GM06990 (cell line): ENCODE results near the gene CCDC33.

Experiments used
- DNase-seq: peaks from one replicate; pipeline ENCODE4 v3.0.0-alpha.2; 2011; ENCODE audit not compliant: insufficient read length; ENCODE audit errors: extremely low read depth
- H3K27me3 ChIP-seq: replicated peaks from 2 replicates; pipeline ENCODE4 v1.6.0; 2011; ENCODE audit warnings: low read length; ENCODE audit not compliant: control insufficient read depth, insufficient read depth
- H3K36me3 ChIP-seq: 2 replicates; pipeline ENCODE4 v1.5.1; 2011; ENCODE audit warnings: low read length; ENCODE audit not compliant: control insufficient read depth, insufficient read depth
- H3K4me3 ChIP-seq: replicated peaks from 2 replicates; pipeline ENCODE4 v1.5.1; 2011; ENCODE audit warnings: low read depth, mild to moderate bottlenecking, control low read depth, low read length
- CTCF ChIP-seq: IDR thresholded peaks from 2 replicates; pipeline ENCODE4 v1.5.1; 2011; ENCODE audit warnings: low read length, control low read depth, mild to moderate bottlenecking, inconsistent platforms; ENCODE audit not compliant: insufficient read depth, poor library complexity, severe bottlenecking

Gene CCDC33

DNA sequence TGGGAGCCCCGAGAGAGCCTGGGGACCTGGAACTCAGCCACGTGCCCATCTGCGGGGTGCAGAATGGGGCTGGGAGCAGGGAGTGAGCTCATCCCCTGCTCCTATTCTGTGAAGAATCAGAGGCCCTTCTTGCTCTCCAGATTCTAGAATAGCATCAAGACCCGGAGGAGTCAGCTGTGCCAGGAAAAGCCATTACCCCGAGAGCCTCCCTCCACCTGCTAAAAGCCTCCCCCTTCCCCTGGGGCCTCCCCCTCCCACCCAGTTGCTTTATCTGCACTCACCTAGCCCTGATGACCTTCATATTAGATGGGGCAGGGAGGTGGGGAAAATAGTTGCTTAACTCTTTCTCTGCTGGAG lies 23.1 kb downstream of the CCDC33 start:
- no peak for DNase-seq

DNA sequence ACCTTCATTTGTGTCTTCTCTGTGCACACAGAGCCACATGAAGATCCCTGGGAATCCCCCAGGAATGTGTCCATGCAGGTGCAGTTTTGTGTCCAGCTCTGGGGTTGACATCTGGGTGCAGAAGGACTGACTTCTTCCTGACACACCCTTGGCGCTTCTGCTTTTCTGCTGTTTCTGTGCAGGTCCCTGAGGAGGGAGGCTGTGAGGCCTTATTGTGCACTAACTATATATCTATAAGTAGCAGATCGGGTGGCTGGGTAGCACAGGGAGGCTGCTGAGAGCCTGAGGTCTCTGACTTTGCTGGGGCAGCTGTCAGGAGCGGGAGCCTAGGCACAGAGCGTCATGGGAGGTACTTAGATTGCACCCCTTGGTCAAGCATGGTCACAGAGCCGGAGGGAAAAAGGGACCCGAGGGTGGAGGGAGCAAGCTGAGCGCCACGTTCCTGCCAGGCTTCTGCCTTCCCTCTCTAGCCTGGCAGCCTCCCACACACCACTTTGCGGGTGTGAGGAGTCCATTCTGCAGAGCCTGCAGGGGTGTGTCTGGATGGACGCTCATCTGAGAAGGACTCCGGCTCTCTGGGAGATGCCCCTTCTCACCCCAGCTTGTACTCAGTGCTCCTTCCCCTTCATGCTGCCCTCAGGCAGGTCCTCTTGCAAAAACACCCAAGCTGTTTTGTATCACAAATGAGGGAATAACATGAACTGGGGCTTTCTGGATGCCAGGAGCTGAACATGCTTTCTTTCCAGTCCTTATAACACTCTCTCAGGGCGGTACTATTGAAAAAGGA lies 23.9 kb downstream of the CCDC33 start:
- no peak for TF ChIP-seq CTCF
- Histone ChIP-seq H3K27me3 (peaks cover 2% of the 10 kb centered on the region), H3K4me3 (no peak overlapping the region), H3K36me3 (no peaks in the 10 kb centered on the region)
- no peak for DNase-seq

More for the DNA sequence above, 23.1 kb downstream of the CCDC33 start:
- H3K27me3 ChIP-seq = peaks cover 2% of the 10 kb centered on the region
- TF ChIP-seq CTCF = no peak
- no peaks in the 10 kb centered on the region for H3K36me3 ChIP-seq
- no peak overlapping the region for H3K4me3 ChIP-seq

- H3K27me3 ChIP-seq = peaks cover 2% of the 10 kb centered on the region
- no peak for DNase-seq
Measured at GRCh38 chr15:74261041-74261440, 24.9 kb downstream of the CCDC33 start.

GRCh38 chr15:74261685-74262084 lies 25.6 kb downstream of the CCDC33 start:
- TF ChIP-seq CTCF = no peak
- DNase-seq = no peak
- Histone ChIP-seq H3K36me3 (no peaks in the 10 kb centered on the region), H3K4me3 (no peak overlapping the region), H3K27me3 (peaks cover 2% of the 10 kb centered on the region)

More at GRCh38 chr15:74261041-74261440, 24.9 kb downstream of the CCDC33 start:
- no peaks in the 10 kb centered on the region for H3K36me3 ChIP-seq
- no peak for TF ChIP-seq CTCF
- no peak overlapping the region for H3K4me3 ChIP-seq

GRCh38 chr15:74262151-74262550 lies 26.0 kb downstream of the CCDC33 start:
- Histone ChIP-seq H3K27me3 (no peaks in the 10 kb centered on the region; the same call in none of the 2 replicates), H3K36me3 (no peaks in the 10 kb centered on the region), H3K4me3 (no peak overlapping the region)
- no peak for DNase-seq
- no peak for TF ChIP-seq CTCF
